Measurements from ENCODE around the gene FILIP1. TPM values are rescaled to one million over a fixed set of nuclear protein-coding genes. Genes with fewer than 3 reads are reported as not detected.

FILIP1 gene
- total RNA-seq, 4 donors from 2014 or later: 6.0 to 12.3 (median 7.2) TPM

- Histone ChIP-seq H3K4me3 (no peak overlapping the region), H3K27ac (peak overlapping the region in 3 of 4 donors; percentile 52 to 73 (median 72)), H3K4me1 (peaks cover 0 to 18% (median 3%) of the 10 kb centered on the region in 4 donors), H3K9me3 (no peaks in the 10 kb centered on the region), H3K27me3 (no peaks in the 10 kb centered on the region), H3K36me3 (no peaks in the 10 kb centered on the region)
- in situ Hi-C loops (cut with MboI; ENCODE audit: low pct_ligation_motif_present in 1 of 4, low pct_unique_long_range_greater_than_20kb in 1 of 4, low sequenced_read_pairs in 3 of 4) (no loop called here), intact Hi-C loops (cut with DNase I; ENCODE audit: low total_unique reads) (no loop called here)
- 4 to 14% methylated on average over 2 of the region's 2 CpGs for WGBS, 2 donors (ENCODE audit: low coverage in 1 of 2)
- TF ChIP-seq CTCF (IDR thresholded peaks at IDR 0.05): no peak
- no peak for TF ChIP-seq EP300 (IDR thresholded peaks at IDR 0.05; ENCODE audit: low read depth)
- no peak for TF ChIP-seq POLR2AphosphoS5 (IDR thresholded peaks at IDR 0.05)
- no peak for TF ChIP-seq POLR2A (IDR thresholded peaks at IDR 0.05)
- no peak for DNase-seq
These were observed 32.9 kb downstream of the FILIP1 start for GRCh38 chr6:75460681-75461080.

GRCh38 chr6:75458895-75459294 lies 34.7 kb downstream of the FILIP1 start:
- 54 to 63% methylated on average over 4 of the region's 4 CpGs for WGBS, 2 donors (ENCODE audit: low coverage in 1 of 2)
- H3K9me3 ChIP-seq: no peaks in the 10 kb centered on the region
- DNase-seq: no peak
- intact Hi-C loops (cut with DNase I; ENCODE audit: low total_unique reads): no loop called here
- peaks cover 0 to 15% (median 3%) of the 10 kb centered on the region in 4 donors for H3K4me1 ChIP-seq
- peak in 1 of 3 donors; percentile 19 for TF ChIP-seq POLR2AphosphoS5 (IDR thresholded peaks at IDR 0.05)
- TF ChIP-seq POLR2A (IDR thresholded peaks at IDR 0.05): no peak
- H3K4me3 ChIP-seq: no peak overlapping the region
- no peaks in the 10 kb centered on the region for H3K36me3 ChIP-seq
- in situ Hi-C loops (cut with MboI; ENCODE audit: low pct_ligation_motif_present in 1 of 4, low pct_unique_long_range_greater_than_20kb in 1 of 4, low sequenced_read_pairs in 3 of 4): no loop called here
- no peaks in the 10 kb centered on the region for H3K27me3 ChIP-seq
- H3K27ac ChIP-seq: peak overlapping the region; percentile 45 to 73 (median 62)

- no peak for TF ChIP-seq POLR2AphosphoS5 (IDR thresholded peaks at IDR 0.05)
- TF ChIP-seq EP300 (IDR thresholded peaks at IDR 0.05; ENCODE audit: low read depth): no peak
- TF ChIP-seq POLR2A (IDR thresholded peaks at IDR 0.05): no peak
- no peak for TF ChIP-seq CTCF (IDR thresholded peaks at IDR 0.05)
- WGBS, 2 donors (ENCODE audit: low coverage in 1 of 2): 93% methylated on average over 3 of the region's 3 CpGs; no CpG with 5 or more reads in 1 of the 2 donors
These were observed 42.7 kb downstream of the FILIP1 start for GRCh38 chr6:75450903-75451302.

GRCh38 chr6:75449630-75450206 lies 43.9 kb downstream of the FILIP1 start:
- 89 to 95% methylated on average over 5 of the region's 5 CpGs for WGBS, 2 donors (ENCODE audit: low coverage in 1 of 2)
- intact Hi-C loops (cut with DNase I; ENCODE audit: low total_unique reads): no loop called here
- H3K4me1 ChIP-seq: no peaks in the 10 kb centered on the region

More at GRCh38 chr6:75450903-75451302, 42.7 kb downstream of the FILIP1 start:
- in situ Hi-C loops (cut with MboI; ENCODE audit: low pct_ligation_motif_present in 1 of 4, low pct_unique_long_range_greater_than_20kb in 1 of 4, low sequenced_read_pairs in 3 of 4) (no loop called here), intact Hi-C loops (cut with DNase I; ENCODE audit: low total_unique reads) (no loop called here)
- no peak for DNase-seq
- Histone ChIP-seq H3K4me3 (no peak overlapping the region), H3K27ac (no peak overlapping the region), H3K9me3 (no peaks in the 10 kb centered on the region), H3K27me3 (no peaks in the 10 kb centered on the region), H3K36me3 (no peaks in the 10 kb centered on the region), H3K4me1 (no peaks in the 10 kb centered on the region)

More at GRCh38 chr6:75449630-75450206, 43.9 kb downstream of the FILIP1 start:
- Histone ChIP-seq H3K27ac (no peak overlapping the region), H3K36me3 (no peaks in the 10 kb centered on the region), H3K9me3 (no peaks in the 10 kb centered on the region), H3K4me3 (no peak overlapping the region), H3K27me3 (no peaks in the 10 kb centered on the region)
- TF ChIP-seq POLR2AphosphoS5 (IDR thresholded peaks at IDR 0.05): no peak
- TF ChIP-seq CTCF (IDR thresholded peaks at IDR 0.05): no peak
- TF ChIP-seq POLR2A (IDR thresholded peaks at IDR 0.05): no peak
- TF ChIP-seq EP300 (IDR thresholded peaks at IDR 0.05; ENCODE audit: low read depth): no peak
- in situ Hi-C loops (cut with MboI; ENCODE audit: low pct_ligation_motif_present in 1 of 4, low pct_unique_long_range_greater_than_20kb in 1 of 4, low sequenced_read_pairs in 3 of 4): no loop called here
- no peak for DNase-seq
